Central memory CD8-positive, alpha-beta T cell (primary cell): ENCODE data around the gene MEIOC.
"Not testable (repeated sequence)": the region's sequence is repeated elsewhere in the genome, so short reads cannot be mapped to it uniquely, and the experiment has no call there.

ENCODE experiments used
- ATAC-seq: fragments of 150-1000 bp; cut with Tn5 transposase; replicated peaks from 2 replicates; pipeline ENCODE4 v1.10.0; 2022; ENCODE audit warnings: mild to moderate bottlenecking, moderate FRiP score, moderate number of reproducible peaks; ENCODE audit not compliant: poor library complexity, severe bottlenecking; ENCODE audit errors: extremely low read depth
- DNase-seq, 2 donors: peaks; one replicate each; pipeline ENCODE4 v3.0.0; 2021; ENCODE audit warnings: low spot score in 2 of 2
- H3K27ac Mint-ChIP-seq: one replicate; pipeline ENCODE4 v1.8.0; 2022; ENCODE audit warnings: low read depth, mild to moderate bottlenecking, moderate library complexity, mixed read lengths
- H3K27me3 Mint-ChIP-seq: one replicate; pipeline ENCODE4 v1.8.0; 2022; ENCODE audit warnings: mixed read lengths
- H3K36me3 Mint-ChIP-seq: one replicate; pipeline ENCODE4 v1.8.0; 2022; ENCODE audit warnings: mild to moderate bottlenecking, moderate library complexity, mixed read lengths; ENCODE audit not compliant: insufficient read depth
- H3K4me1 Mint-ChIP-seq: one replicate; pipeline ENCODE4 v1.8.0; 2022; ENCODE audit warnings: mixed read lengths
- H3K4me3 Mint-ChIP-seq: one replicate; pipeline ENCODE4 v1.8.0; 2022; ENCODE audit warnings: mild to moderate bottlenecking, moderate library complexity, mixed read lengths
- H3K9me3 Mint-ChIP-seq: one replicate; pipeline ENCODE4 v1.8.0; 2022; ENCODE audit warnings: mixed read lengths

The MEIOC gene

GRCh38 chr17:44655983-44656710, at the start of gene MEIOC:
TSS of gene MEIOC (plus strand) at chr17:44656468. CDS start at chr17:44656614, 146 bp downstream.
- H3K27ac Mint-ChIP-seq: no peak within 1 kb of the TSS
- no peak for DNase-seq
- ATAC-seq: no peak

DNA sequence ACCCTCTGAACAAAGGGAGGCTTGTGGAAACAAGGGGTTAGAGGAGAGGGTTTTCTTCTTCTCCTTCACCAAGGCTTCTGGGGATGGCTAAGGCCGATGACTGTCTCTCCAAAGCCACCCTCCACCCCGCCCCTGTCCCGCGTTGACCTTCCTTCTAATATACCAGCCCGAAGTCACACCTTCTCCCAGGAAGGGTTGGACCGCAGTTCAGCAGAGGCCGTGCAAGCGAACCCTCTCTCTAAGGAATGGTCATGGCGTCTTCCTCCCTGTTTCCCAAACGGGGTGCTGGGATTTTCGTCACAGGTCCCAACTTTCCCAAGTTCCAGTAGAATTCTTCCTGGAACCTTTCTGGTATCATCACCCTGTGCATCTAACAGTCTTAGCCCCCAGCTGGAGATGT, 49.6 kb upstream of the MEIOC start:
- Mint-ChIP-seq H3K36me3 (peaks cover 1% of the 10 kb centered on the region), H3K4me3 (no peak overlapping the region), H3K27ac (no peak overlapping the region), H3K4me1 (no peaks in the 10 kb centered on the region), H3K27me3 (peaks cover 38% of the 10 kb centered on the region), H3K9me3 (no peaks in the 10 kb centered on the region)
- ATAC-seq (no peak), DNase-seq (no peak)

More at GRCh38 chr17:44655983-44656710, at the start of gene MEIOC:
- Mint-ChIP-seq H3K4me1 (peaks cover 5% of the 10 kb centered on the region), H3K36me3 (peaks cover 2% of the 10 kb centered on the region), H3K9me3 (no peaks in the 10 kb centered on the region), H3K4me3 (peak within 1 kb of the TSS; percentile 58), H3K27me3 (peaks cover 50% of the 10 kb centered on the region)

DNA sequence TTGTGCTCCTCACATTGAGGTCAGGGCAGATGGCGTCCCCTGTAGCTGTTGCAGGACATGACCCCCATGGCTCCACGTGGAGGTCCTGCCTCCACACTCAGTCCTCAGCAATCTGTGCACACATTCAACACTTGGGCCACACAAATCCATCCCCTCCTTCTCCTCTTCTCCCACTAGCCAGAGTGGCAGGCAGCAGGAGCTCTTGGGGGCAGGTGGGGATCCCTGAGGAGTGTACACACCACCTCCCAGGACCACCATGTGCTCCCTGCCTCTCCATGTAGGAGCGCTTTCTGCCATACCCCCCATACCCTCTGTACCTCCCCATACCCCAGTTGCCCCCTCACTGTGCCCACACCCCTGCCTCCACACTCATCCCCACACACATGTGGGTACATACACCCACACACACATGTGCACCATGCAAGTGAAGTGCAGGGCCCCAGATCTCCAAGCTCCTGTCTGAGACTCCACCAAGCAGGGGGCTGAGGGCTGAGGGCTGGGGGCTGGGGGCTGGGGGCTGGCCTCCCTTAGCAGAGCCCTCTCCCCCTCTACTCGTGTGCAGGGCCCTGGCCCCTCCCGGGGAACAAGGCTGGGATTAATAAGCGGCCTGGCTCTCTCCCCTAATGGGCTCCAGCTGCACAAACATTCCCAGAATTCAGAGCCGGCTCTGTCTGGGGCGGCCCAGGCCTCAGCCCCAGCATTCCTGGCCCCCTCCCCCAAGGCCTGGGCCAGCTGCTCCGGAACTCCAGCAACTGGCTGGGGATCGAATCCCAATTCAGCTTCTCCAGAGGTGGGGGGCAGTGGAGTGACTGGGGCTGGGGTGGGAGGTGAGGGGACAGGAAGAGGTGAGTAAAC, 48.2 kb upstream of the MEIOC start:
- peaks cover 40% of the 10 kb centered on the region for H3K27me3 Mint-ChIP-seq
- H3K36me3 Mint-ChIP-seq: peaks cover 1% of the 10 kb centered on the region
- ATAC-seq: no peak
- no peaks in the 10 kb centered on the region for H3K9me3 Mint-ChIP-seq
- no peaks in the 10 kb centered on the region for H3K4me1 Mint-ChIP-seq
- DNase-seq: no peak
- H3K4me3 Mint-ChIP-seq: no peak overlapping the region
- H3K27ac Mint-ChIP-seq: no peak overlapping the region

DNA sequence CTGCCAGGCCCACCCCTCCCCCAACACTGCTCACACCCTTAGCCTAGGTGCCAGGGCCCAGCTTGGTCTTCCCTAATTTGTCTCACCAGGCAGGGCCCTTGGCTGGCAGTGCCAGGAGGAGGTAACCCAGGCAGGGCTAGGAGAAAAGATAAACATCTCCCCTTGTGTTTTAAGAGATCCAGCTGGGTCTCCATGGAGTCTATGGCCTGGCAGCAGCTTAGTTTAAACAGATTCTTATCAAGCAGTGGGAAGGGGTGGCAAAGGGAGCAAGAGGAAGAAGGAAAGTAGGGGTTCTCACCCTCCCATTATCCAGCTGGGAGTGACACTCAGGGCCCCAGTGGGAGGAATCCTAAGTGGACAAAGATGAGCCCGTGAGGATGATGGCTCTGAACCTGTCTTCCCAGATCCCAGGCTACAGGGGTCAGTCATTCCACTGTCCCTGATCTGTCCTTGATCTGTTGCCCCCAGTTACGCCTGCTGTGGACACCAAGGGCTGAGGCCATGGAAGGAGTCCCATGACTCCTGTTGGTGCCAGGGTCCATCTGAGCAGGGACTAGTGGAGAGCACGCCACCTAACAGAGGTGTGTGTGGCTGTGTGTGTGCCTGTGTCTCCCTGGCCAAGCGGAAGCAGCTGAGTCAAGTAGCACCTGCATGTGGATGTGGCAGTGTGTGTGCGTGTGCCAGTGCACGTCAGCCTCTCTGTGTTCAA, 47.4 kb upstream of the MEIOC start:
- H3K27me3 Mint-ChIP-seq: peaks cover 39% of the 10 kb centered on the region
- H3K27ac Mint-ChIP-seq: no peak overlapping the region
- no peak for ATAC-seq
- no peak overlapping the region for H3K4me3 Mint-ChIP-seq
- H3K36me3 Mint-ChIP-seq: peaks cover 1% of the 10 kb centered on the region
- no peak for DNase-seq
- no peaks in the 10 kb centered on the region for H3K4me1 Mint-ChIP-seq
- no peaks in the 10 kb centered on the region for H3K9me3 Mint-ChIP-seq

GRCh38 chr17:44610331-44610730, 45.9 kb upstream of the MEIOC start:
- DNase-seq: no peak
- Mint-ChIP-seq H3K9me3 (no peaks in the 10 kb centered on the region), H3K4me1 (no peaks in the 10 kb centered on the region), H3K27ac (no peak overlapping the region), H3K36me3 (peaks cover 1% of the 10 kb centered on the region), H3K27me3 (peaks cover 48% of the 10 kb centered on the region), H3K4me3 (no peak overlapping the region)
- no peak for ATAC-seq

- no peak overlapping the region for H3K4me3 Mint-ChIP-seq
- no peak overlapping the region for H3K27ac Mint-ChIP-seq
- no peaks in the 10 kb centered on the region for H3K9me3 Mint-ChIP-seq
- no peaks in the 10 kb centered on the region for H3K4me1 Mint-ChIP-seq
- DNase-seq (no peak), ATAC-seq (no peak)
- peaks cover 48% of the 10 kb centered on the region for H3K27me3 Mint-ChIP-seq
- peaks cover 1% of the 10 kb centered on the region for H3K36me3 Mint-ChIP-seq
Observed at GRCh38 chr17:44610871-44611270, 45.4 kb upstream of the MEIOC start.

DNA sequence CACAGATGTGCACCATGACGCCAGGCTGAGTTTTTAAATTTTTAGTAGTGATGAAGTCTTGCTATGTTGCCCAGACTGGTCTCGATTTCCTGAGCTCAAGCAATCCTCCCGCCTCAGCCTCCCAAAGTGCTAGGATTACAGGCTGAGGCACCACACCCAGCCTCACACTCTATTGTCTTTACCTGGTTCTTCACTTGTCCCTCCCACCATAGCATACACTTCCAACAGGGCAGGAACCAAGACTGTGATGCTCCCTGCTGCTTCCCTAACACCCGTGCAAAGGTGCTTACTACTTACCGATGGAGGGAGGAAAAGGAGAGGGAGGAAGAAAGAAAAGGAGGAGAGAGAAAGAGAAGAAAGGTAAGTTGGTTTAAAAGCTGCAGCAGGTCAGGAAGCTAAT, 41.4 kb upstream of the MEIOC start:
- peaks cover 1% of the 10 kb centered on the region for H3K36me3 Mint-ChIP-seq
- no peak overlapping the region for H3K27ac Mint-ChIP-seq
- H3K4me3 Mint-ChIP-seq: no peak overlapping the region
- DNase-seq (no peak), ATAC-seq (no peak)
- no peaks in the 10 kb centered on the region for H3K9me3 Mint-ChIP-seq
- H3K4me1 Mint-ChIP-seq: no peaks in the 10 kb centered on the region
- H3K27me3 Mint-ChIP-seq: peaks cover 44% of the 10 kb centered on the region

GRCh38 chr17:44618652-44619051, 37.6 kb upstream of the MEIOC start:
- H3K9me3 Mint-ChIP-seq, ATAC-seq, H3K36me3 Mint-ChIP-seq, H3K27ac Mint-ChIP-seq, H3K4me3 Mint-ChIP-seq, DNase-seq, H3K4me1 Mint-ChIP-seq: not testable (repeated sequence)
- peaks cover 40% of the 10 kb centered on the region for H3K27me3 Mint-ChIP-seq

GRCh38 chr17:44623070-44623725, 33.1 kb upstream of the MEIOC start:
- peaks cover 41% of the 10 kb centered on the region for H3K27me3 Mint-ChIP-seq
- H3K4me3 Mint-ChIP-seq: no peak overlapping the region
- no peaks in the 10 kb centered on the region for H3K4me1 Mint-ChIP-seq
- H3K36me3 Mint-ChIP-seq: peaks cover 1% of the 10 kb centered on the region
- no peak for DNase-seq
- H3K27ac Mint-ChIP-seq: no peak overlapping the region
- no peaks in the 10 kb centered on the region for H3K9me3 Mint-ChIP-seq
- ATAC-seq: no peak

DNA sequence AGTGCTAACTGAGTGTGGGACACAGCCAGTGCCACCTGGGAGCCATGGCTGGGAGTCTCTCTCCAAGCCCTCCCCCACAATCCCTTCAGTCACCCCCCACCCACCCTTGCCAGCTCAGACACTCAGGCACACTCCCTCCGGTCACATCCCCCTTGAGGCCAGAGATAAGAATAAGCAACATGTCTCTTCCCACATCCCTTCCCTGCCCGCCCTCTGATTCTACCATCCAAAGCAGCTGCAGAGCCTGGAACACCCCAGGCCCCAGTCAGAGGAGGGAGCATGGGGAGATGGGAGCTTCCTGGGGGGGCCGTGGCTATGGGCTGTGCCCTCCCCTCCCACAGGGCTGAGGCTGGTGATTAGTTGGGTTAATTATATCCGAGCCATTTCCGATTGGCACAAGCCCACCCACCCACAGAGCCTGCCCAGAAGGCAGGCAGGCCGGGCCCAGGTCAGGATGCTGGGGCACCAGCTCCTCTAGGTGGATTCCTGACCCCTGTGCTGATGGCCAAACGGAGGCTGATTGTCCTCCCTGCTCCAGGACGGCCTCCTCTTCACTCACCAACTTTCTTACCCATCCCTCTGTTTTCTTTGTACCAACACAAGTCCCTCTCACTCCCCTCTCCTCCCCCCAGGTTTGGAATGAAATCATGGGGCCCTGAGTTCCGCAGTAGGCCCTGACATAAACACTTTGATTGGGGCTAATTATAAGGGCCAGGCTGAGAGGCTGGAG, 28.6 kb upstream of the MEIOC start:
- H3K4me3 Mint-ChIP-seq: no peak overlapping the region
- no peak for ATAC-seq
- DNase-seq: no peak
- H3K9me3 Mint-ChIP-seq: no peaks in the 10 kb centered on the region
- H3K4me1 Mint-ChIP-seq: no peaks in the 10 kb centered on the region
- H3K36me3 Mint-ChIP-seq: peaks cover 2% of the 10 kb centered on the region
- H3K27me3 Mint-ChIP-seq: peaks cover 43% of the 10 kb centered on the region
- H3K27ac Mint-ChIP-seq: no peak overlapping the region

DNA sequence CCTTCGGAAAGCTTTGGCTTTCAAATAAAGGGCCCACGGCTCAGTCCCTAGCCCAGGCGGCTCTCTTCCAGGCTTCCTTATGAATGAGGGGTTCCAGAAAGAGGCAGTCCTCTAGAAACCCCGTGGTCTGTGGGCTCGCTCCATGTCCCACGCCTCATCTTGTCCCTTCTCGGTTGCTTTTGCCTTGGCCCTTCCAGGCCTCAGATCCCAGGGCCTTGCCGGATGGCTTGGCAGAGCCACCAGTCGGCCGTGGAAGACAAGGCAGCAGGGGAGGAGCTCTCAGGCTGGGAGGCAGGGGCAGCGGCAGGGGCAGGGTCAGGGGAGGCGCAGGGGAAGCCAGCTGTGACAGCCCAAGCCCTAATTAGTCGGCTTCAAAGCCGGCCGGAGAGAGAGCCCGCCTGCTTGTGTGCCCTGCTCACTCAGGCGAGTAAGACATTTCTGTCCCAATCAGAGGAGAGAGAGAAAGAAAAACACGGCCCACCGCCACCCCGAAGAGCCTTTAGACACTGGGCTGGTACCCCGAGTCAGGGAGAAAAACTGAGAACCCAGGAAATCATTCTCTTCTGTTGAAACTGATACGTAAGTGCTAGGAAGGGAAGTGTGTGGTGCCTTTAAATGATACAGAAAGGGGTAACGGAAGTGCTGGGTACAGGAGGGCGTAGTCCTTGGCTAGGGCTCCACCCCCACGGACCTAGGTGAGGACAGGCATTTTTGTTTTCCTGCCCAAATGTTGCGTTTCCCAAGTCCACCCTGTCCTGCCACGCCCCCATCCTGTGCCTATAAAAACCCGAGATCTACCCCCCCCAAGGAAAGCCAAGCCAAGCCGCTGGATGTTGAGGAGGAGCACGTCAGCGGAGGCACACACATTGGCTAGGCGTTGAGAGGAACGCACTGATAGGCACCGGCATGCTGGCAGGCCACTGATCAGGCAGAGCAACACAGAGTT, 27.8 kb upstream of the MEIOC start:
- Mint-ChIP-seq H3K27ac (no peak overlapping the region), H3K4me3 (no peak overlapping the region), H3K36me3 (peaks cover 2% of the 10 kb centered on the region), H3K27me3 (peaks cover 50% of the 10 kb centered on the region), H3K9me3 (no peaks in the 10 kb centered on the region), H3K4me1 (no peaks in the 10 kb centered on the region)
- DNase-seq (no peak), ATAC-seq (no peak)
